Measurements from ENCODE around the gene INPP5K. TPM values are rescaled to one million over a fixed set of nuclear protein-coding genes. Genes with fewer than 3 reads are reported as not detected.

Gene INPP5K
- total and polyA plus RNA-seq, 10 of the 15 experiments (the other 5 are each of a cell fraction or from before 2014, with no cell fraction given) = 0.58 to 41.2 (median 23.3) TPM

GRCh38 chr17:1504866-1505265 lies 11.5 kb downstream of the INPP5K start (continued):
- TF ChIP-seq, protein P1, sequence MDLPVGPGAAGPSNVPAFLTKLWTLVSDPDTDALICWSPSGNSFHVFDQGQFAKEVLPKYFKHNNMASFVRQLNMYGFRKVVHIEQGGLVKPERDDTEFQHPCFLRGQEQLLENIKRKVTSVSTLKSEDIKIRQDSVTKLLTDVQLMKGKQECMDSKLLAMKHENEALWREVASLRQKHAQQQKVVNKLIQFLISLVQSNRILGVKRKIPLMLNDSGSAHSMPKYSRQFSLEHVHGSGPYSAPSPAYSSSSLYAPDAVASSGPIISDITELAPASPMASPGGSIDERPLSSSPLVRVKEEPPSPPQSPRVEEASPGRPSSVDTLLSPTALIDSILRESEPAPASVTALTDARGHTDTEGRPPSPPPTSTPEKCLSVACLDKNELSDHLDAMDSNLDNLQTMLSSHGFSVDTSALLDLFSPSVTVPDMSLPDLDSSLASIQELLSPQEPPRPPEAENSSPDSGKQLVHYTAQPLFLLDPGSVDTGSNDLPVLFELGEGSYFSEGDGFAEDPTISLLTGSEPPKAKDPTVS (IDR thresholded peaks at IDR 0.05; ENCODE audit: low read depth, low read length) = no peak
- TF ChIP-seq SRF (IDR thresholded peaks at IDR 0.05; ENCODE audit: low read depth in 2 of 2, low read length in 2 of 2) (no peak), MEF2A (IDR thresholded peaks at IDR 0.05; ENCODE audit: insufficient read depth, low read depth, low read length) (no peak)
- TF ChIP-seq, protein P2, sequence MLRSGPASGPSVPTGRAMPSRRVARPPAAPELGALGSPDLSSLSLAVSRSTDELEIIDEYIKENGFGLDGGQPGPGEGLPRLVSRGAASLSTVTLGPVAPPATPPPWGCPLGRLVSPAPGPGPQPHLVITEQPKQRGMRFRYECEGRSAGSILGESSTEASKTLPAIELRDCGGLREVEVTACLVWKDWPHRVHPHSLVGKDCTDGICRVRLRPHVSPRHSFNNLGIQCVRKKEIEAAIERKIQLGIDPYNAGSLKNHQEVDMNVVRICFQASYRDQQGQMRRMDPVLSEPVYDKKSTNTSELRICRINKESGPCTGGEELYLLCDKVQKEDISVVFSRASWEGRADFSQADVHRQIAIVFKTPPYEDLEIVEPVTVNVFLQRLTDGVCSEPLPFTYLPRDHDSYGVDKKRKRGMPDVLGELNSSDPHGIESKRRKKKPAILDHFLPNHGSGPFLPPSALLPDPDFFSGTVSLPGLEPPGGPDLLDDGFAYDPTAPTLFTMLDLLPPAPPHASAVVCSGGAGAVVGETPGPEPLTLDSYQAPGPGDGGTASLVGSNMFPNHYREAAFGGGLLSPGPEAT (IDR thresholded peaks at IDR 0.05; ENCODE audit: low read depth) = no peak

GRCh38 chr17:1503699-1504098 lies 12.7 kb downstream of the INPP5K start:
- RAD21 ChIA-PET (ENCODE audit: unreplicated experiment) = interaction anchor here (1.7 kb wide), 1 partner anchor 138 kb away, joined by 6 read pairs; no protein-coding TSS in a partner anchor
- in situ Hi-C loops (cut with MboI) (no loop called here), intact Hi-C loops (cut with micrococcal nuclease; ENCODE audit: unreplicated experiment) (no loop called here)
- Histone ChIP-seq H2AFZ (ENCODE audit: control insufficient read depth, low read depth, low read length) (no peak overlapping the region), H4K20me1 (ENCODE audit: control insufficient read depth, insufficient read depth) (no peaks in the 10 kb centered on the region), H3K27ac (ENCODE audit: control insufficient read depth, insufficient read depth) (no peak overlapping the region), H3K27me3 (replicated peaks in 1 of 2; ENCODE audit: control insufficient read depth in 2 of 2, insufficient read depth in 2 of 2, low read length in 1 of 2) (no peaks in the 10 kb centered on the region), H3K9ac (ENCODE audit: control insufficient read depth, insufficient read depth, low read length) (no peak overlapping the region), H3K4me2 (ENCODE audit: control insufficient read depth, insufficient read depth) (no peak overlapping the region), H3K9me3 (replicated peaks; ENCODE audit: control insufficient read depth, insufficient read depth, low read length) (no peaks in the 10 kb centered on the region), H3K79me2 (ENCODE audit: control insufficient read depth, insufficient read depth, low read length) (no peaks in the 10 kb centered on the region), H3K4me1 (ENCODE audit: control insufficient read depth, insufficient read depth, low read length) (no peaks in the 10 kb centered on the region), H3K4me3 (no peak overlapping the region), H3K36me3 (ENCODE audit: control insufficient read depth in 2 of 2, insufficient read depth in 2 of 2, low read length in 1 of 2) (no peaks in the 10 kb centered on the region; a peak in 1 of 4 replicates)
- no peak for TF ChIP-seq JUNB (IDR thresholded peaks at IDR 0.05)
- 83% methylated on average over 10 of the region's 10 CpGs for WGBS (ENCODE audit: insufficient coverage, insufficient replicate concordance, low lambda C conversion rate, missing lambda C conversion rate)
- DNase-seq (ENCODE audit: low read depth, low spot score) = no peak
- BruUV-seq (replicated peaks) = no TSS peak
- POLR2A ChIA-PET = no interaction called here
- FAIRE-seq = no peak
- CTCF ChIA-PET = no interaction called here
- no peak for ATAC-seq
- SMC1A ChIA-PET (ENCODE audit: uncharacterized antibody, unreplicated experiment) = no interaction called here
